AG09309 (cell line): ENCODE results near the gene PPIF.

Experiments used
- DNase-seq: peaks from one replicate; pipeline ENCODE4 v3.0.0-alpha.2; 2010; ENCODE audit warnings: low read depth
- H3K4me3 ChIP-seq: 2 replicates; pipeline ENCODE4 v1.5.1; 2011; ENCODE audit warnings: mild to moderate bottlenecking, low read depth, low read length, moderate library complexity; ENCODE audit not compliant: control insufficient read depth
- CTCF ChIP-seq: IDR thresholded peaks from 2 replicates; pipeline ENCODE4 v1.5.1; 2011; ENCODE audit warnings: mild to moderate bottlenecking, low read depth, low read length, inconsistent platforms; ENCODE audit not compliant: insufficient read depth, control insufficient read depth; ENCODE audit errors: missing control alignments

The PPIF gene

DNA sequence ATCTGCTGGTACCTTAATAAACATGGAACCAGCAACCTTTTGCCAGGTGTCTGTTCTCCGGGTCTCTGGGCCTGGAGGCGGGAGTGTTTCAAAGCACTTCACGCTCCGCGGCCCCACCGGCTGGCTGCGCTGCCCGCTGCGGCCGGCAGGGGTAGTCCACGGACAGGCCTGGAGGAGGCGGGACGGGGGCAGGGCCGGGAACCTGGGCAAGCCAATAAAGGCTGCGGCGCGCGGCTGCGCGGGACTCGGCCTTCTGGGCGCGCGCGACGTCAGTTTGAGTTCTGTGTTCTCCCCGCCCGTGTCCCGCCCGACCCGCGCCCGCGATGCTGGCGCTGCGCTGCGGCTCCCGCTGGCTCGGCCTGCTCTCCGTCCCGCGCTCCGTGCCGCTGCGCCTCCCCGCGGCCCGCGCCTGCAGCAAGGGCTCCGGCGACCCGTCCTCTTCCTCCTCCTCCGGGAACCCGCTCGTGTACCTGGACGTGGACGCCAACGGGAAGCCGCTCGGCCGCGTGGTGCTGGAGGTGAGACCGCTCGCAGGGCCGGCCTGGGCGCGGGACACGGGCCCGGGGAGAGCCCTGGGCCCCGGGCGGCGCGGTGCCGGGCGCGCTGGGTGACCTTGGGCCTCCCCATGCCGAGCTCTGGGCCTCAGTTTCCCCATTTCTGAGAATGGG lies at the start of gene PPIF:
Gene PPIF (plus strand): TSS at position 244 of the 668 bp plus-strand sequence. CDS start 80 bp downstream, at position 324.
- DNase-seq = peak; percentile 57
- peak; percentile 81 for TF ChIP-seq CTCF
- peak within 1 kb of the TSS; percentile 91 for H3K4me3 ChIP-seq

- no peak overlapping the region for H3K4me3 ChIP-seq
- peak; percentile 89 for DNase-seq
- TF ChIP-seq CTCF = peak; percentile 2
Observed at GRCh38 chr10:79298403-79299244, 48.6 kb upstream of the PPIF start.

DNA sequence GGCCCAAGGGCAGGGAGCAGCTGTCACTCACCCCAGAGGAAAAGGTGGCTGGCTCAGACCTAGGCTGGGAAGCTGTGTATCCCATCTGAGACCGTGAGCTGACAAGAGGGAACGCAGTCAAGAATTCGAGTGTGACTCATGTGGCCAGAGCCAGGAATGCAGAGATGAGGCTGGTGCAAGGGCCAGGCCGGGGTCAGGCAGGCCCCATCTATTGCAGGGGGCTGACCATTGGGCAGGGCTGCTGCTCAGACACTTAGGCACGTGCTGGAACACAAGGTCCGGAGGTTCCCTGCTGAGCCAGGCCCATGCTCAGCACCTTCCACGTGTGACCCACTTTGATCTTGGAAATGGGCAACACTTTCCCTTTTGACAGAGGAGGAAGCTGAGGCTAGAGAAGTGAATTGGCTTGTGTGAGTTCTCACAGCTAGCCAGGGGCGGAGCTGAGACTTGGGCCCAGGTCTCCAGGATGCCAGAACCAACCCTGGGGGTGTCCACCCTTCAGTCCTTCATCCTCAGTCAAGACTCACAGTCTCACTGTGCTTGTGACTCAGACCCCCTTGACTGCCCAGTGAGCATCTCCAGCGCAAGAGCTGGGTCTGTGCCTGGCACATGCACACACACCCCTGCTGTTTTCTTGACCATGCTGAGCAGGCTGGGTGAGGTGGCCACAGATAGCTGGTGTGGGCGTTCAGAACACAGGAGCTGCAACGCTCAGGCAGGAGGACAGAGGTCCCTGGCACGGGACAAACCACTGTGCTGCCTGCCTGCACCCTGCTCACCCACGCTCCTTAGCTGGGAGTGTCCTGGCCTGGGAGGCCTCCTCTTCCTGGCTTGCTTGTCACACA lies 47.6 kb upstream of the PPIF start:
- no peak for TF ChIP-seq CTCF
- no peak overlapping the region for H3K4me3 ChIP-seq
- peak; percentile 68 for DNase-seq

GRCh38 chr10:79300711-79301110 lies 46.6 kb upstream of the PPIF start:
- no peak overlapping the region for H3K4me3 ChIP-seq
- no peak for TF ChIP-seq CTCF
- no peak for DNase-seq

DNA sequence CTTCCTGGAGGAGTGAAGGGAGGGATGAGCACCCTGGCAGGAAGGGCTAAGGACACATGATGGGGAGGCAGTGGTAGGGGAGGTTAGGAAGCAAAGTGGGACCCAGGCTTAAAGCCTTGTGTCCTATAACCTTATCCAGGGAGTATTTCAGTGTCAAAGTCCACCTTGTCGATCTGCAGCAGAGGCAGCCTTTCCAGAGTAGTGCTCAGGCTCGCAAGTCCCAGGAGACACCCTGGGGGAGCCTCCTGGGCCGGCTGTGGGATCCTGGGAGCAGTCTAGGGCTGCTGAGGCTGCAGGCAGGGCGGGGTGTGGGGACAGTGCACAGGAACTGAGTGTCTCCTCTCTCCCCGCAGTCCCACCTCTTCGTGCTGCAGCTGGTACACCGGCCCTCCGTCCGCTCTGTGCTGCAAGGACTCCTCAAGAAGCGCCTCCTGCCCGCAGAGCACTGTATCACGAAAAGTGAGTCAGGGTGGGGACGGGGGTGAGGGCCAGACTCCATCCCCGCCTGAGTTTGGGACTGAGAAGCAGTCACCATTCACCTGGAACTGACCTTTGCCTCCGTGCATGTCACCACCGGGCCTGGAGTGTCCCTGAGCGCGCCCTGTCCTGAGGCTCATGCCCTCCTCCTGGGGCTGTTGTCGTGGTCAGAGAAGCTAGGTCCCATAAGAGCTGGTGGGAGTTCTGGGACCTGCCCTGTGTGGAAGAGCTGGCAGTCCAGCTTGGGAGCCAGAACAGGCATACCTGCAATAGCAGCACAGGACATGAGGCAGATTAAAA lies 45.3 kb upstream of the PPIF start:
- no peak for DNase-seq
- no peak for TF ChIP-seq CTCF

More for the DNA sequence above, 45.3 kb upstream of the PPIF start:
- H3K4me3 ChIP-seq = no peak overlapping the region
